SH-SY5Y (cell line): ENCODE measurements around the gene HPS4.

ENCODE experiments used
- GATA2 ChIP-seq: IDR thresholded peaks from 2 replicates; pipeline ENCODE4 v1.6.1; 2011; ENCODE audit warnings: mild to moderate bottlenecking, low read depth, low read length
- GATA3 ChIP-seq: IDR thresholded peaks from 2 replicates; pipeline ENCODE4 v1.6.1; 2011; ENCODE audit warnings: low read depth, mild to moderate bottlenecking, low read length, moderate library complexity

DNA sequence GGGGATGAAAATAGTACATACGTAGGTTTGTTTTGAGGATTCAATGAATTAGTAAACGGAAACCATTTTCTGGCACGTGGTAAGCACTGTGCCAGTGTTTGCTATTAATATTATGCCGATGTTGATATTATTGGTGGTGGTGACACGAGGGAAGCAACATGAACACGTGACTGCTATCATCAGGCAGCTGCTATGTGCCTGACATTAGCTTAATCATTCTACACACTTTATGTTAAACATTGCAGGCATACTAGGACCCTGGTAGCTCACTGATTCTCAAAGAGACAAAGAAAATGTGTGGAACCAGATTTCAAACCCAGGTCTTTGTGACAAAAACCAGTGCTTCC lies 750 bp upstream of the HPS4 start:
- TF ChIP-seq GATA3 (no peak), GATA2 (no peak)
